GM12873 (cell line): ENCODE measurements around the gene CLCN7.

ENCODE experiments used
- CTCF ChIP-seq: IDR thresholded peaks from 2 replicates; pipeline ENCODE4 v1.5.1; 2012; ENCODE audit warnings: low read depth, mild to moderate bottlenecking, moderate library complexity, low read length, control low read depth; ENCODE audit not compliant: insufficient read depth; ENCODE audit errors: missing control alignments

The CLCN7 gene

GRCh38 chr16:1500465-1501150 is 25.8 kb upstream of the CLCN7 start:
- no peak for TF ChIP-seq CTCF

GRCh38 chr16:1499756-1500464 is 25.1 kb upstream of the CLCN7 start:
- TF ChIP-seq CTCF: no peak

- no peak for TF ChIP-seq CTCF
Measured at GRCh38 chr16:1498899-1499676, 24.3 kb upstream of the CLCN7 start.

GRCh38 chr16:1497014-1497598 is 22.3 kb upstream of the CLCN7 start:
- TF ChIP-seq CTCF: no peak

- TF ChIP-seq CTCF: no peak
Measured at GRCh38 chr16:1496464-1496863, 21.6 kb upstream of the CLCN7 start.

- TF ChIP-seq CTCF: no peak
Measured at GRCh38 chr16:1495889-1496262, 21.0 kb upstream of the CLCN7 start.
